Ramos (cell line): ENCODE measurements around the gene PRKCE.

Experiments
- in situ Hi-C: fragments of 300-500 bp; cut with MboI; formaldehyde crosslinking; loops from one replicate; pipeline ENCODE4 v1.14.3; 2022; ENCODE audit warnings: low sequenced_read_pairs; ENCODE audit not compliant: unreplicated experiment

PRKCE gene

GRCh38 chr2:46236876-46237859 lies 585.7 kb downstream of the PRKCE start:
- in situ Hi-C loops: no loop called here
